ENCODE measurements around the gene BAG1.

The BAG1 gene

DNA sequence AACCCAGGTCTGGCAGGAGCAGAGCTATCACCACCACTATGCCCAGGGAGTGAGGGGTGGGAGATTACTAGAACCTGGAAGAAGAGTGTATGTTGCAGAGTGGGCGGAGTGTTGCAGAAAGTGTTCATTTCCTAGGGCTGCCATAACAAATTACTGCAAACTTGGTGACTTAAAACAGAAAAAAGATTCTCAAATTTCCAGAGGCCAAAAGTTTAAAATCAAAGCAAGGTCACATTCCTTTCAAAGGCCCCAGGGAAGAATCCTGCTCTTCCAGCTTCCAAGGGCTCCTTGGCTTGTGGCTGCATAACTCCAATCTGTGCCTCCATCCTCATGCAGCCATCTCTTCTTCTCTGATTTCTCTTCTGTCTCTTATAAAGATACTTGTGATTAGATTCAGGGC is 55.1 kb downstream of the BAG1 start:
- no peak for DNase-seq

DNA sequence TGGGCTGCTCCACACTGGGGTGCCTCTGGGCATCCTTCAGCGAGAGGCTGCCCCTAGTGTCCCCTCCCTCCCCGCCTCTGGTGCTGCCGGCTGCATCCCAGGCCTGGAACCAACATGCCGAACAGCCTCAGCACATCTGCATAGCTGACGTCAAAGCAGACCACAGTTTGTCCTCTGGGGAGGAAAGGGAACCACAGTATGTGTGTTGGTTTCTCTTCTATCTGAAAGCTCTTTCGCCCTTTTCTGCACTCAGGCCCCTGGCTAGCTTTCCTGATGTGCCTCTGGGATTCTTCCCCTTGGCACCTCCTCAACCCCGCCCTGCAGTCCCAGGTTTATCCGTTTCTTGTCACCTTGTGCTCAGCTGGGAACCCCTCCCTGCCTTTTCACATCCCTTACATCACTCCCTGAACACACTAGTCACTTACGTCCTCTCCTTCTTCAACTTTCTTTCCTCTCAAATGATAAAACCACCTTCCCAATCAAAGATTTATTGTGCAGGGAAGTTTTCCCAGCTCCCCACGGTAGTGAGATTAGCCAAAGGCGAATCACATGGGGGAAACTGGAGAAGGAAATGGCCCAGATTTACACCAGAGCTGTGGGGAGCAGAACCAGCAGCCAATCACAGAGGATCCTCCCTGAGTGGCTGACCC is 61.8 kb downstream of the BAG1 start:
- peak; percentile 30 for DNase-seq
